HEK293 (cell line): ENCODE results near the gene NPC1.
"Not testable (repeated sequence)": the region's sequence is repeated elsewhere in the genome, so short reads cannot be mapped to it uniquely, and the experiment has no call there.

ENCODE experiments used
- CTCF ChIA-PET: fragments of 350-600 bp; formaldehyde crosslinking; extraction: SDS; loops from one replicate; lab custom pipeline; 2021; ENCODE audit warnings: antibody characterized with exemption; lab: Yijun Ruan, JAX
- POLR2A ChIA-PET: fragments of 300-600 bp; formaldehyde crosslinking; extraction: SDS; loops from one replicate; lab custom pipeline; 2020; ENCODE audit warnings: antibody characterized with exemption, inconsistent platforms; lab: Yijun Ruan, JAX
- H3K27ac ChIP-seq: fragments of 200-500 bp; sonication (Bioruptor generic); 2 replicates; pipeline ENCODE4 v1.5.1; 2014; ENCODE audit warnings: low read depth, low read length, control low read depth, inconsistent platforms; ENCODE audit errors: extremely low read depth
- H3K36me3 ChIP-seq, 2 experiments: fragments of 200-500 bp in 1 of 2; sonication (Bioruptor generic) in 1 of 2; 1 replicate in 1 of 2; 2 replicates in 1 of 2; pipeline ENCODE4 v1.5.1; 2014 to 2017; ENCODE audit warnings: inconsistent platforms in 2 of 2, low read length in 2 of 2; ENCODE audit not compliant: control insufficient read depth in 2 of 2, insufficient read depth in 1 of 2
- H3K4me1 ChIP-seq: fragments of 200-500 bp; sonication (Bioruptor generic); 2 replicates; pipeline ENCODE4 v1.5.1; 2014; ENCODE audit warnings: mild to moderate bottlenecking, low read length, inconsistent platforms; ENCODE audit not compliant: control insufficient read depth, insufficient read depth
- H3K4me3 ChIP-seq: 2 replicates; pipeline ENCODE4 v1.5.1; 2011; ENCODE audit warnings: low read depth, mild to moderate bottlenecking, control low read depth, low read length, moderate library complexity
- H3K9me3 ChIP-seq: fragments of 200-500 bp; sonication (Bioruptor generic); 2 replicates; pipeline ENCODE4 v1.5.1; 2014; ENCODE audit warnings: low read depth, low read length, inconsistent platforms; ENCODE audit not compliant: control insufficient read depth, insufficient read depth
- GLIS1 ChIP-seq: fragments of 450-650 bp; formaldehyde crosslinking; IDR thresholded peaks from 2 replicates; pipeline ENCODE4 v1.5.1; 2016; ENCODE audit warnings: missing biosample characterization, missing genetic modification characterization
- HIC1 ChIP-seq: fragments of 450-650 bp; formaldehyde crosslinking; IDR thresholded peaks from 2 replicates; pipeline ENCODE4 v1.5.1; 2016; ENCODE audit warnings: missing biosample characterization, missing genetic modification characterization
- KLF16 ChIP-seq: fragments of 450-650 bp; formaldehyde crosslinking; IDR thresholded peaks from 2 replicates; pipeline ENCODE4 v1.5.1; 2017; ENCODE audit warnings: missing biosample characterization, missing genetic modification characterization
- KLF9 ChIP-seq: fragments of 450-650 bp; formaldehyde crosslinking; IDR thresholded peaks from 2 replicates; pipeline ENCODE4 v1.5.1; 2016; ENCODE audit warnings: missing biosample characterization, missing genetic modification characterization, low read depth
- MYNN ChIP-seq: fragments of 450-650 bp; formaldehyde crosslinking; IDR thresholded peaks from 2 replicates; pipeline ENCODE4 v1.5.1; 2016; ENCODE audit warnings: missing biosample characterization, missing genetic modification characterization, borderline replicate concordance
- OVOL3 ChIP-seq: fragments of 450-650 bp; formaldehyde crosslinking; IDR thresholded peaks from 2 replicates; pipeline ENCODE4 v1.5.1; 2016; ENCODE audit warnings: missing biosample characterization, missing genetic modification characterization
- PRDM6 ChIP-seq: fragments of 450-650 bp; formaldehyde crosslinking; IDR thresholded peaks from 2 replicates; pipeline ENCODE4 v1.5.1; 2017; ENCODE audit warnings: missing biosample characterization, missing genetic modification characterization
- RBAK ChIP-seq: fragments of 450-650 bp; formaldehyde crosslinking; IDR thresholded peaks from 2 replicates; pipeline ENCODE4 v1.5.1; 2016; ENCODE audit warnings: missing biosample characterization, missing genetic modification characterization
- REPIN1 ChIP-seq: fragments of 450-650 bp; formaldehyde crosslinking; IDR thresholded peaks from 2 replicates; pipeline ENCODE4 v1.5.1; 2017; ENCODE audit warnings: missing biosample characterization, missing genetic modification characterization, low read depth
- ZFHX2 ChIP-seq: fragments of 450-650 bp; formaldehyde crosslinking; conservative IDR thresholded peaks from 2 replicates; pipeline ENCODE4 v1.5.1; 2016; ENCODE audit warnings: missing biosample characterization, missing genetic modification characterization
- ZIC2 ChIP-seq: fragments of 450-650 bp; formaldehyde crosslinking; IDR thresholded peaks from 2 replicates; pipeline ENCODE4 v1.5.1; 2016; ENCODE audit warnings: missing biosample characterization, missing genetic modification characterization
- ZNF112 ChIP-seq: fragments of 450-650 bp; formaldehyde crosslinking; IDR thresholded peaks from 2 replicates; pipeline ENCODE4 v1.5.0; 2017; ENCODE audit warnings: missing biosample characterization, missing genetic modification characterization
- ZNF133 ChIP-seq: fragments of 450-650 bp; formaldehyde crosslinking; IDR thresholded peaks from 2 replicates; pipeline ENCODE4 v1.5.1; 2016; ENCODE audit warnings: missing biosample characterization, missing genetic modification characterization
- ZNF174 ChIP-seq: fragments of 450-650 bp; formaldehyde crosslinking; IDR thresholded peaks from 2 replicates; pipeline ENCODE4 v1.5.0; 2017; ENCODE audit warnings: missing biosample characterization, mild to moderate bottlenecking, missing genetic modification characterization
- ZNF18 ChIP-seq: fragments of 450-650 bp; formaldehyde crosslinking; IDR thresholded peaks from 2 replicates; pipeline ENCODE4 v1.5.1; 2016; ENCODE audit warnings: missing biosample characterization, missing genetic modification characterization
- ZNF223 ChIP-seq: fragments of 450-650 bp; formaldehyde crosslinking; IDR thresholded peaks from 2 replicates; pipeline ENCODE4 v1.5.1; 2016; ENCODE audit warnings: missing biosample characterization, missing genetic modification characterization
- ZNF266 ChIP-seq: fragments of 450-650 bp; formaldehyde crosslinking; IDR thresholded peaks from 2 replicates; pipeline ENCODE4 v1.5.1; 2016; ENCODE audit warnings: missing biosample characterization, missing genetic modification characterization, low read depth
- ZNF311 ChIP-seq: fragments of 450-650 bp; formaldehyde crosslinking; IDR thresholded peaks from 2 replicates; pipeline ENCODE4 v1.5.1; 2017; ENCODE audit warnings: missing biosample characterization, missing genetic modification characterization, borderline replicate concordance
- ZNF341 ChIP-seq: fragments of 450-650 bp; formaldehyde crosslinking; IDR thresholded peaks from 2 replicates; pipeline ENCODE4; 2016; ENCODE audit warnings: low read depth, missing biosample characterization, missing genetic modification characterization
- ZNF423 ChIP-seq: fragments of 450-650 bp; formaldehyde crosslinking; IDR thresholded peaks from 2 replicates; pipeline ENCODE4 v1.5.1; 2016; ENCODE audit warnings: missing biosample characterization, missing genetic modification characterization
- ZNF426 ChIP-seq: fragments of 450-650 bp; formaldehyde crosslinking; IDR thresholded peaks from 2 replicates; pipeline ENCODE4 v1.5.1; 2017; ENCODE audit warnings: missing biosample characterization, missing genetic modification characterization, mild to moderate bottlenecking, inconsistent platforms, moderate library complexity
- ZNF433 ChIP-seq: fragments of 450-650 bp; formaldehyde crosslinking; IDR thresholded peaks from 2 replicates; pipeline ENCODE4 v1.5.1; 2016; ENCODE audit warnings: missing biosample characterization, missing genetic modification characterization, low read depth
- ZNF473 ChIP-seq: fragments of 450-650 bp; formaldehyde crosslinking; IDR thresholded peaks from 2 replicates; pipeline ENCODE4 v1.5.1; 2017; ENCODE audit warnings: missing biosample characterization, missing genetic modification characterization
- ZNF530 ChIP-seq: fragments of 450-650 bp; formaldehyde crosslinking; IDR thresholded peaks from 2 replicates; pipeline ENCODE4 v1.5.1; 2016; ENCODE audit warnings: low read depth, missing biosample characterization, missing genetic modification characterization
- ZNF571 ChIP-seq: fragments of 450-650 bp; formaldehyde crosslinking; IDR thresholded peaks from 2 replicates; pipeline ENCODE4 v1.5.0; 2017; ENCODE audit warnings: missing biosample characterization, missing genetic modification characterization
- ZNF621 ChIP-seq: fragments of 450-650 bp; formaldehyde crosslinking; IDR thresholded peaks from 2 replicates; pipeline ENCODE4 v1.5.1; 2017; ENCODE audit warnings: missing biosample characterization, missing genetic modification characterization
- ZNF777 ChIP-seq: fragments of 450-650 bp; formaldehyde crosslinking; IDR thresholded peaks from 2 replicates; pipeline ENCODE4 v1.5.1; 2017; ENCODE audit warnings: missing biosample characterization, missing genetic modification characterization, borderline replicate concordance

Gene NPC1

GRCh38 chr18:23616258-23616657 is 30.0 kb upstream of the NPC1 start (continued):
- TF ChIP-seq ZFHX2 (no peak), HIC1 (tag by site-specific recombination) (no peak), ZNF174 (tag by site-specific recombination) (no peak)

GRCh38 chr18:23614891-23615290 is 28.6 kb upstream of the NPC1 start:
- ChIA-PET CTCF (interaction anchor here (0.5 to 1.5 kb wide), 9 partner anchors 12 to 203 kb away, joined by 3 to 7 read pairs (median 3); no protein-coding TSS in a partner anchor), POLR2A (no interaction called here)
- no peaks in the 10 kb centered on the region for H3K36me3 ChIP-seq
- H3K27ac ChIP-seq: no peak overlapping the region
- H3K4me3 ChIP-seq: no peak overlapping the region
- H3K4me1 ChIP-seq: no peaks in the 10 kb centered on the region
- TF ChIP-seq ZNF621 (no peak), KLF16 (tag by site-specific recombination) (no peak), ZNF18 (tag by site-specific recombination) (no peak), ZNF777 (no peak), ZNF423 (tag by site-specific recombination) (no peak), GLIS1 (no peak), ZNF433 (tag by site-specific recombination) (no peak), PRDM6 (no peak), OVOL3 (tag by site-specific recombination) (no peak), REPIN1 (tag by site-specific recombination) (no peak), MYNN (tag by site-specific recombination) (no peak), ZNF223 (tag by site-specific recombination) (no peak), ZIC2 (tag by site-specific recombination) (no peak)
- H3K9me3 ChIP-seq: no peaks in the 10 kb centered on the region

GRCh38 chr18:23614413-23614812 is 28.1 kb upstream of the NPC1 start:
- no peaks in the 10 kb centered on the region for H3K9me3 ChIP-seq
- H3K36me3 ChIP-seq: no peaks in the 10 kb centered on the region
- ChIA-PET POLR2A (interaction anchor here (0.7 kb wide), 1 partner anchor 656 kb away, joined by 6 read pairs; no protein-coding TSS in a partner anchor), CTCF (interaction anchor here (0.6 to 1.2 kb wide), 7 partner anchors 8 to 95 kb away, joined by 3 to 7 read pairs (median 3); no protein-coding TSS in a partner anchor)
- H3K27ac ChIP-seq: no peak overlapping the region
- H3K4me3 ChIP-seq: no peak overlapping the region
- TF ChIP-seq ZNF341 (no peak), ZNF266 (tag by site-specific recombination) (no peak), ZNF311 (no peak), RBAK (no peak), ZNF530 (no peak), ZNF473 (tag by site-specific recombination) (no peak), ZNF133 (no peak), ZNF112 (tag by site-specific recombination) (no peak), ZNF571 (tag by site-specific recombination) (no peak), KLF9 (tag by site-specific recombination) (no peak), ZNF426 (no peak)
- no peaks in the 10 kb centered on the region for H3K4me1 ChIP-seq

- H3K4me3 ChIP-seq, H3K36me3 ChIP-seq, H3K27ac ChIP-seq, POLR2A ChIA-PET, H3K4me1 ChIP-seq, H3K9me3 ChIP-seq: not testable (repeated sequence)
- CTCF ChIA-PET: interaction anchor here (0.6 to 2.3 kb wide), 6 partner anchors 9 to 507 kb away, joined by 3 to 10 read pairs (median 4); no protein-coding TSS in a partner anchor
Observed at GRCh38 chr18:23613091-23613475, 26.8 kb upstream of the NPC1 start.
